ENCODE measurements around the gene TRIM42.

DNA sequence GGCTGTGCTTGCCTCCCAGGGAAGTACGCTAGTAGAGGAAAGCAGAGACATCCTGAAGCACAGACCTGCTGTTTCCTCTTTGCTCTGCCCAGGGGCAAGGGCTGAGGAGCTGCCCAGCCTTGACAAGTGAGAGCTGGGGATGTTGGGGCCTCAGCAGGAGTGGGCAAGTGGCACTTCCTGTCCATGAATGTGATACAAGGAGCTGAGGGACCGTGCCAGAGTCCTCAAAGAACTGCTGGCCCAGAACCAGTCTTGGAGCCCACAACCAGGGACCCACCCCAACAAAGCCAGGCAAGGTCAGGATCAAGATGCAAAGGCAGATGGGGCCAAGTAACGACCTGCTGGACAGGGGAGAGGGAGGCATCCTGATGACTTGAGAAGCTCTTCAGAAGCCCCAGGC lies 70.3 kb downstream of the TRIM42 start:
- TF ChIP-seq, protein P1, sequence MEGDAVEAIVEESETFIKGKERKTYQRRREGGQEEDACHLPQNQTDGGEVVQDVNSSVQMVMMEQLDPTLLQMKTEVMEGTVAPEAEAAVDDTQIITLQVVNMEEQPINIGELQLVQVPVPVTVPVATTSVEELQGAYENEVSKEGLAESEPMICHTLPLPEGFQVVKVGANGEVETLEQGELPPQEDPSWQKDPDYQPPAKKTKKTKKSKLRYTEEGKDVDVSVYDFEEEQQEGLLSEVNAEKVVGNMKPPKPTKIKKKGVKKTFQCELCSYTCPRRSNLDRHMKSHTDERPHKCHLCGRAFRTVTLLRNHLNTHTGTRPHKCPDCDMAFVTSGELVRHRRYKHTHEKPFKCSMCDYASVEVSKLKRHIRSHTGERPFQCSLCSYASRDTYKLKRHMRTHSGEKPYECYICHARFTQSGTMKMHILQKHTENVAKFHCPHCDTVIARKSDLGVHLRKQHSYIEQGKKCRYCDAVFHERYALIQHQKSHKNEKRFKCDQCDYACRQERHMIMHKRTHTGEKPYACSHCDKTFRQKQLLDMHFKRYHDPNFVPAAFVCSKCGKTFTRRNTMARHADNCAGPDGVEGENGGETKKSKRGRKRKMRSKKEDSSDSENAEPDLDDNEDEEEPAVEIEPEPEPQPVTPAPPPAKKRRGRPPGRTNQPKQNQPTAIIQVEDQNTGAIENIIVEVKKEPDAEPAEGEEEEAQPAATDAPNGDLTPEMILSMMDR (IDR thresholded peaks at IDR 0.05): no peak
- TF ChIP-seq POLR2AphosphoS5 (IDR thresholded peaks at IDR 0.05) (no peak), POLR2A (IDR thresholded peaks at IDR 0.05) (no peak)

Measured in suprapubic skin (tissue), 4 donors.